ENCODE data around the gene CAMK1D. TPM values are rescaled to one million over a fixed set of nuclear protein-coding genes. Genes with fewer than 3 reads are reported as not detected.

The CAMK1D gene
- total RNA-seq, 4 donors from 2014 or later: 13.5 to 21.4 (median 15.7) TPM

GRCh38 chr10:12656518-12657142 is 307.3 kb downstream of the CAMK1D start:
- DNase-seq: no peak
- H3K4me3 ChIP-seq: no peak overlapping the region
- TF ChIP-seq EP300 (IDR thresholded peaks at IDR 0.05; ENCODE audit: low read depth) (no peak), POLR2A (IDR thresholded peaks at IDR 0.05) (no peak), POLR2AphosphoS5 (IDR thresholded peaks at IDR 0.05) (no peak)
- TF ChIP-seq, protein P1, sequence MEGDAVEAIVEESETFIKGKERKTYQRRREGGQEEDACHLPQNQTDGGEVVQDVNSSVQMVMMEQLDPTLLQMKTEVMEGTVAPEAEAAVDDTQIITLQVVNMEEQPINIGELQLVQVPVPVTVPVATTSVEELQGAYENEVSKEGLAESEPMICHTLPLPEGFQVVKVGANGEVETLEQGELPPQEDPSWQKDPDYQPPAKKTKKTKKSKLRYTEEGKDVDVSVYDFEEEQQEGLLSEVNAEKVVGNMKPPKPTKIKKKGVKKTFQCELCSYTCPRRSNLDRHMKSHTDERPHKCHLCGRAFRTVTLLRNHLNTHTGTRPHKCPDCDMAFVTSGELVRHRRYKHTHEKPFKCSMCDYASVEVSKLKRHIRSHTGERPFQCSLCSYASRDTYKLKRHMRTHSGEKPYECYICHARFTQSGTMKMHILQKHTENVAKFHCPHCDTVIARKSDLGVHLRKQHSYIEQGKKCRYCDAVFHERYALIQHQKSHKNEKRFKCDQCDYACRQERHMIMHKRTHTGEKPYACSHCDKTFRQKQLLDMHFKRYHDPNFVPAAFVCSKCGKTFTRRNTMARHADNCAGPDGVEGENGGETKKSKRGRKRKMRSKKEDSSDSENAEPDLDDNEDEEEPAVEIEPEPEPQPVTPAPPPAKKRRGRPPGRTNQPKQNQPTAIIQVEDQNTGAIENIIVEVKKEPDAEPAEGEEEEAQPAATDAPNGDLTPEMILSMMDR (IDR thresholded peaks at IDR 0.05): peak; percentile 68 to 81 (median 70)
- H3K9me3 ChIP-seq: no peaks in the 10 kb centered on the region
- no peaks in the 10 kb centered on the region for H3K27me3 ChIP-seq
- no peaks in the 10 kb centered on the region for H3K36me3 ChIP-seq
- H3K27ac ChIP-seq: no peak overlapping the region
- 61 to 74% methylated on average over 4 of the region's 4 CpGs for WGBS, 2 donors (ENCODE audit: low coverage in 1 of 2)
- intact Hi-C loops (cut with DNase I; ENCODE audit: low total_unique reads): no loop called here
- in situ Hi-C loops (cut with MboI; ENCODE audit: low pct_ligation_motif_present in 1 of 4, low pct_unique_long_range_greater_than_20kb in 1 of 4, low sequenced_read_pairs in 3 of 4): loop anchor here in 3 of 4 donors (10.0 to 25.0 kb wide), 2 partner anchors 392 to 394 kb away; no protein-coding TSS in a partner anchor
- no peaks in the 10 kb centered on the region for H3K4me1 ChIP-seq

GRCh38 chr10:12657489-12657888 is 308.1 kb downstream of the CAMK1D start:
- intact Hi-C loops (cut with DNase I; ENCODE audit: low total_unique reads) (no loop called here), in situ Hi-C loops (cut with MboI; ENCODE audit: low pct_ligation_motif_present in 1 of 4, low pct_unique_long_range_greater_than_20kb in 1 of 4, low sequenced_read_pairs in 3 of 4) (loop anchor here in 3 of 4 donors (10.0 to 25.0 kb wide), 2 partner anchors 393 to 395 kb away; no protein-coding TSS in a partner anchor)
- no peak for TF ChIP-seq POLR2A (IDR thresholded peaks at IDR 0.05)
- TF ChIP-seq, protein P1 (IDR thresholded peaks at IDR 0.05): no peak
- TF ChIP-seq POLR2AphosphoS5 (IDR thresholded peaks at IDR 0.05): no peak
- TF ChIP-seq EP300 (IDR thresholded peaks at IDR 0.05; ENCODE audit: low read depth): no peak
- H3K27ac ChIP-seq: no peak overlapping the region
- no peaks in the 10 kb centered on the region for H3K27me3 ChIP-seq
- no peaks in the 10 kb centered on the region for H3K4me1 ChIP-seq
- no peaks in the 10 kb centered on the region for H3K36me3 ChIP-seq
- 50 to 68% methylated on average over 2 of the region's 2 CpGs for WGBS, 2 donors (ENCODE audit: low coverage in 1 of 2)
- no peak overlapping the region for H3K4me3 ChIP-seq
- no peak for DNase-seq
- H3K9me3 ChIP-seq: no peaks in the 10 kb centered on the region

GRCh38 chr10:12658526-12658925 is 309.2 kb downstream of the CAMK1D start:
- no peak for TF ChIP-seq EP300 (IDR thresholded peaks at IDR 0.05; ENCODE audit: low read depth)
- no peak for TF ChIP-seq POLR2A (IDR thresholded peaks at IDR 0.05)
- TF ChIP-seq POLR2AphosphoS5 (IDR thresholded peaks at IDR 0.05): no peak
- TF ChIP-seq, protein P1 (IDR thresholded peaks at IDR 0.05): no peak
- H3K4me3 ChIP-seq: no peak overlapping the region
- H3K4me1 ChIP-seq: no peaks in the 10 kb centered on the region
- H3K9me3 ChIP-seq: no peaks in the 10 kb centered on the region
- intact Hi-C loops (cut with DNase I; ENCODE audit: low total_unique reads) (no loop called here), in situ Hi-C loops (cut with MboI; ENCODE audit: low pct_ligation_motif_present in 1 of 4, low pct_unique_long_range_greater_than_20kb in 1 of 4, low sequenced_read_pairs in 3 of 4) (loop anchor here in 3 of 4 donors (10.0 to 25.0 kb wide), 2 partner anchors 394 to 396 kb away; no protein-coding TSS in a partner anchor)
- no peak for DNase-seq
- no peaks in the 10 kb centered on the region for H3K36me3 ChIP-seq
- no peaks in the 10 kb centered on the region for H3K27me3 ChIP-seq
- WGBS, 2 donors (ENCODE audit: low coverage in 1 of 2): 98% methylated on average over 6 of the region's 6 CpGs; no CpG with 5 or more reads in 1 of the 2 donors
- H3K27ac ChIP-seq: no peak overlapping the region

GRCh38 chr10:12659706-12660105 is 310.4 kb downstream of the CAMK1D start:
- no peaks in the 10 kb centered on the region for H3K4me1 ChIP-seq
- TF ChIP-seq, protein P1 (IDR thresholded peaks at IDR 0.05): no peak
- TF ChIP-seq EP300 (IDR thresholded peaks at IDR 0.05; ENCODE audit: low read depth): no peak
- TF ChIP-seq POLR2AphosphoS5 (IDR thresholded peaks at IDR 0.05): no peak
- TF ChIP-seq POLR2A (IDR thresholded peaks at IDR 0.05): no peak
- intact Hi-C loops (cut with DNase I; ENCODE audit: low total_unique reads) (no loop called here), in situ Hi-C loops (cut with MboI; ENCODE audit: low pct_ligation_motif_present in 1 of 4, low pct_unique_long_range_greater_than_20kb in 1 of 4, low sequenced_read_pairs in 3 of 4) (loop anchor here in 3 of 4 donors (10.0 to 25.0 kb wide), 2 partner anchors 395 to 397 kb away; no protein-coding TSS in a partner anchor)
- no peak overlapping the region for H3K27ac ChIP-seq
- H3K36me3 ChIP-seq: no peaks in the 10 kb centered on the region
- H3K4me3 ChIP-seq: no peak overlapping the region
- WGBS, 2 donors (ENCODE audit: low coverage in 1 of 2): 88 to 95% methylated on average over 11 of the region's 11 CpGs
- no peak for DNase-seq
- no peaks in the 10 kb centered on the region for H3K9me3 ChIP-seq
- no peaks in the 10 kb centered on the region for H3K27me3 ChIP-seq
